ENCODE data around the gene VAPB. TPM values are rescaled to one million over a fixed set of nuclear protein-coding genes. Genes with fewer than 3 reads are reported as not detected.

VAPB gene
- total RNA-seq, 1 donor from 2014 or later = 53.8 TPM

GRCh38 chr20:58436868-58437645 is 48.0 kb downstream of the VAPB start:
- no peak for DNase-seq (ENCODE audit: low spot score, unreplicated experiment)
- Mint-ChIP-seq H3K27me3 (no peaks in the 10 kb centered on the region), H3K27ac (peak overlapping the region; percentile 2), H3K36me3 (ENCODE audit: insufficient read depth) (peaks cover 2% of the 10 kb centered on the region), H3K4me3 (ENCODE audit: low read depth) (no peak overlapping the region), H3K9me3 (ENCODE audit: low read depth) (no peaks in the 10 kb centered on the region), H3K4me1 (ENCODE audit: low read depth) (peaks cover 7% of the 10 kb centered on the region)
- TF ChIP-seq CTCF (IDR thresholded peaks at IDR 0.05; ENCODE audit: unreplicated experiment) = no peak

DNA sequence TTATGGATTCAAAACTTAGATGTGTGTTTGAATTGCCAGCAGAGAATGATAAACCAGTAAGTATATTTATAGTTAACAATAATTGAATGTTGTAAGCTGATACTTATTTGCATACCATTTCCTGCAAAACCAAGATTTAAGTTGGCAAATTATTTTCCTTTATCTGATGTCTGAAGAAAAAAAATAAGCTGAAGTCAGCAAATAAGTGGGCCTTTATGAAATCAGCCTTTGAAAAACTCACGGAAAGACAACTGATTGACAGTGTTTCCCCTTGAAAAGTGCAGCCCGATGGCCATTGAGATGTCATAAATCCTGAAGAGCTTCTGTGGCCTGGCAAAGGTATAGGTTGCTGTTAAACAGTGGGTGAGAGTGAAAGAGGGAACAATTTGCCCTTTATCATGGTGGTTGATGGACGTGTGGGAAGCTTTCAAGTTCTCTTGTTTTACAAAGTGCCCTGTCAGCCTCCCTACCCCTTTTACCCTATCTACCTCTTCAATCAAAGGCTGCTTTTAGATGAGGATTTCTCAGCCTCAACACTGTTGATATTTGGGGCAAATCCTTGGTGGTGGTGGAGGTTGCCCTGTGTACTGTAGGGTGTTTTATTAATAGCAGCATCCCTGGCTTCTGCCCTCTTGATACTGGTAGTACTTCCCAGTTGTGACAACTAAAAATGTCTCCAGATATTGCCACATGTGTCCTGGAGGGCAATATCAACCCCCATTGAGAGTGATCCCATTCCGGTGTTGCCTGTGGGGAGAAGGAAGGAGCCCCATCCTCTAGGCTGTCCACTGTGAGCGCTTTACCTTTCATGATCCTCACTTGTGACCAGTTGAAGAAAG is 50.2 kb downstream of the VAPB start:
- TF ChIP-seq CTCF (IDR thresholded peaks at IDR 0.05; ENCODE audit: unreplicated experiment) = no peak

DNA sequence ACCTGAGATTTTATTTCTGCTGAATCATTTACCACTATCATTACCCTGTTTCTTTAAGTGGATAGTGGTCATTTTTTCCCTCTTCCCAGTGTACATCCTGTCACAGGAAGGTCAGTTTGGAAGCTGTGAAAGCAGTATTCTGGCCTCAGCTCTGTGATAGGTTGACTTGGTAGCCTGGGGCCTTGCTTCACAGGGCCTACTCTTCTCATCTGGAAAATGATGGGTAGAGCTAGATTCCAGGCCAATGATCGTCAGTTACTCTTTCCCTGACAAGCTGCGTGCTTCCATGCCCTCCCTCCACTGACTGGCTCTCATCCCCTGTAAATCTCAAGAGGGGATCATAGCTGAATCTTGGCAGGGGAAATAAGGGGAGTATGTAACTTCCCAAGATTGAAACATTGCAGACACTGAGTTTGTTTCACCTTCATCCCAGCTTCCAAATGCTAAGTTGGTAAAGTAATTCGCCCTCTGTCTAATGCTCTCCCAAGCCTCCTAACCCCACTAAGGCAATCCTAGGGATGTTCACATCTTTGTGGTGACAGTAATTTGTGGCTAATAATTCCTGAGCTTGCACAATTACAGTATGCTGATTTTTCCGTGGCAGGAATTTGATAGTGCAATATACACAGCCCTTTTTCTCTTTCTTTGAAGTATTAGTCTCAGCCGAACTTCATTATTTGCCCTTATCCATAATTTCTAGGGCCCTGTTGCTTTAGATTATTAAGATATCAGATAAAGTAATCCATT is 51.2 kb downstream of the VAPB start:
- H3K4me3 Mint-ChIP-seq (ENCODE audit: low read depth) = no peak overlapping the region
- DNase-seq (ENCODE audit: low spot score, unreplicated experiment) = no peak
- no peaks in the 10 kb centered on the region for H3K9me3 Mint-ChIP-seq (ENCODE audit: low read depth)
- H3K4me1 Mint-ChIP-seq (ENCODE audit: low read depth) = peaks cover 5% of the 10 kb centered on the region
- H3K36me3 Mint-ChIP-seq (ENCODE audit: insufficient read depth) = peaks cover 5% of the 10 kb centered on the region
- TF ChIP-seq CTCF (IDR thresholded peaks at IDR 0.05; ENCODE audit: unreplicated experiment) = no peak
- H3K27me3 Mint-ChIP-seq = no peaks in the 10 kb centered on the region
- no peak overlapping the region for H3K27ac Mint-ChIP-seq

More for the DNA sequence above, 50.2 kb downstream of the VAPB start:
- no peak for DNase-seq (ENCODE audit: low spot score, unreplicated experiment)
- H3K9me3 Mint-ChIP-seq (ENCODE audit: low read depth) = no peaks in the 10 kb centered on the region
- H3K4me1 Mint-ChIP-seq (ENCODE audit: low read depth) = peaks cover 5% of the 10 kb centered on the region
- no peak overlapping the region for H3K27ac Mint-ChIP-seq
- H3K36me3 Mint-ChIP-seq (ENCODE audit: insufficient read depth) = peaks cover 5% of the 10 kb centered on the region
- no peaks in the 10 kb centered on the region for H3K27me3 Mint-ChIP-seq
- H3K4me3 Mint-ChIP-seq (ENCODE audit: low read depth) = no peak overlapping the region

DNA sequence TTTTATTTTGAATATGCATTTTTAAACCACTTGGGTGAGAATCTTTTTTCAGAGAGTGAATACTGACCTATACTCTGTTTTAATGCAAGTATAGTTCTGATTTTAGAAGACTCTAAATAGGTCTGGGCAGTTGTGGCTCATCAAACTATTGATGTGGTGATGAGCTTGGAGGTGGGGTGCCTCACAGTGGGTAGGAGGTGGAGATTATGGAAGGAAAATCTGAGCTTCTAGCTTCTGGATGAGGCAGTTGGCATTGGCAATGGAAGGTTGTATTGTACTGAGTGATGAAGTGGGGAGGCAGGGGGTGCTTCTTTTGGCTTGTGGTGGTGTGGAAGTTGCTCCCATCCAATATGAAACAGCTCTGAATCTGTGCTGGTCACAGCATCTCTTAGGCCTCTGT is 52.7 kb downstream of the VAPB start:
- H3K4me3 Mint-ChIP-seq (ENCODE audit: low read depth) = no peak overlapping the region
- H3K27me3 Mint-ChIP-seq = no peaks in the 10 kb centered on the region
- no peak for DNase-seq (ENCODE audit: low spot score, unreplicated experiment)
- no peak overlapping the region for H3K27ac Mint-ChIP-seq
- H3K4me1 Mint-ChIP-seq (ENCODE audit: low read depth) = peaks cover 5% of the 10 kb centered on the region
- no peaks in the 10 kb centered on the region for H3K9me3 Mint-ChIP-seq (ENCODE audit: low read depth)
- peaks cover 7% of the 10 kb centered on the region for H3K36me3 Mint-ChIP-seq (ENCODE audit: insufficient read depth)
- TF ChIP-seq CTCF (IDR thresholded peaks at IDR 0.05; ENCODE audit: unreplicated experiment) = no peak

GRCh38 chr20:58444746-58445255 is 55.8 kb downstream of the VAPB start:
- no peaks in the 10 kb centered on the region for H3K9me3 Mint-ChIP-seq (ENCODE audit: low read depth)
- no peaks in the 10 kb centered on the region for H3K27me3 Mint-ChIP-seq
- H3K4me3 Mint-ChIP-seq (ENCODE audit: low read depth) = no peak overlapping the region
- no peak for TF ChIP-seq CTCF (IDR thresholded peaks at IDR 0.05; ENCODE audit: unreplicated experiment)
- DNase-seq (ENCODE audit: low spot score, unreplicated experiment) = no peak
- H3K27ac Mint-ChIP-seq = no peak overlapping the region
- H3K36me3 Mint-ChIP-seq (ENCODE audit: insufficient read depth) = peaks cover 7% of the 10 kb centered on the region
- H3K4me1 Mint-ChIP-seq (ENCODE audit: low read depth) = no peaks in the 10 kb centered on the region

Measured in progenitor cell of endocrine pancreas (in vitro differentiated cells).